ENCODE data around the gene SHISA9. TPM values are rescaled to one million over a fixed set of nuclear protein-coding genes. Genes with fewer than 3 reads are reported as not detected.

SHISA9 gene
- total RNA-seq, 1 experiment from 2014 or later: 0.29 TPM

DNA sequence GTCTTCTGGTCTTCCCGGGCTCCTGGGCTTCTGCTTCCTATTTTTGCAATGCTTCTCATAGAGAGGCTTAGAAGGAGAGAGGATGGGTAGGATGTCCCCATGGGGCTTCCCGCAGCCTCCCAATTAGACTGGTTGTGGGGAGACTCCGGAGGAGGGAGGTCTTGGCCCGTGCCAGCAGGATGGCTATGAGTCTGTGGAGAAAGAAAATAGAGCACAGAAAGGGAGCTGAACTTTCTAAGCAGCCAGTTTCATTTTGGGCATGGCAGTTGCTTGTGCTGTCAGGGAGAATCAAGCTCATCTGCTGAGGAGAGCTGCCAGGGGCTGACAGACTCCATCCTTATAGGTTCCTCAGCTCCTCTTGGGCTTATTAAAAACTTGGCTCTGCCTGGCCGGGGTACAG is 204.0 kb downstream of the SHISA9 start:
- no peaks in the 10 kb centered on the region for H3K27me3 ChIP-seq (replicated peaks; ENCODE audit: control insufficient read depth, insufficient read depth, low read length)
- H3K4me1 ChIP-seq: peaks cover 8% of the 10 kb centered on the region; the same call in 1 of the 2 replicates
- CTCF ChIA-PET: no interaction called here
- DNase-seq: no peak
- TF ChIP-seq, protein P1, sequence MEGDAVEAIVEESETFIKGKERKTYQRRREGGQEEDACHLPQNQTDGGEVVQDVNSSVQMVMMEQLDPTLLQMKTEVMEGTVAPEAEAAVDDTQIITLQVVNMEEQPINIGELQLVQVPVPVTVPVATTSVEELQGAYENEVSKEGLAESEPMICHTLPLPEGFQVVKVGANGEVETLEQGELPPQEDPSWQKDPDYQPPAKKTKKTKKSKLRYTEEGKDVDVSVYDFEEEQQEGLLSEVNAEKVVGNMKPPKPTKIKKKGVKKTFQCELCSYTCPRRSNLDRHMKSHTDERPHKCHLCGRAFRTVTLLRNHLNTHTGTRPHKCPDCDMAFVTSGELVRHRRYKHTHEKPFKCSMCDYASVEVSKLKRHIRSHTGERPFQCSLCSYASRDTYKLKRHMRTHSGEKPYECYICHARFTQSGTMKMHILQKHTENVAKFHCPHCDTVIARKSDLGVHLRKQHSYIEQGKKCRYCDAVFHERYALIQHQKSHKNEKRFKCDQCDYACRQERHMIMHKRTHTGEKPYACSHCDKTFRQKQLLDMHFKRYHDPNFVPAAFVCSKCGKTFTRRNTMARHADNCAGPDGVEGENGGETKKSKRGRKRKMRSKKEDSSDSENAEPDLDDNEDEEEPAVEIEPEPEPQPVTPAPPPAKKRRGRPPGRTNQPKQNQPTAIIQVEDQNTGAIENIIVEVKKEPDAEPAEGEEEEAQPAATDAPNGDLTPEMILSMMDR (IDR thresholded peaks at IDR 0.05; ENCODE audit: insufficient read depth in 1 of 2, low read depth in 1 of 2, low read length in 1 of 2, severe bottlenecking in 1 of 2, unreplicated experiment in 1 of 2): no peak
- Mint-ChIP-seq H3K36me3 (ENCODE audit: insufficient read depth, unreplicated experiment) (no peaks in the 10 kb centered on the region), H3K4me1 (ENCODE audit: low read depth, unreplicated experiment) (peaks cover 4% of the 10 kb centered on the region), H3K9me3 (ENCODE audit: unreplicated experiment) (peaks cover 15% of the 10 kb centered on the region), H3K4me3 (ENCODE audit: unreplicated experiment) (no peak overlapping the region), H3K27me3 (ENCODE audit: insufficient read depth, unreplicated experiment) (no peaks in the 10 kb centered on the region), H3K27ac (ENCODE audit: unreplicated experiment) (no peak overlapping the region)
- intact Hi-C loops (cut with micrococcal nuclease; ENCODE audit: unreplicated experiment): no loop called here
- H3K36me3 ChIP-seq (ENCODE audit: control insufficient read depth, insufficient read depth, low read length): no peaks in the 10 kb centered on the region
- no peak overlapping the region for H3K4me3 ChIP-seq (ENCODE audit: low read depth, low read length)
- no TSS peak for BruUV-seq (replicated peaks)
- no peaks in the 10 kb centered on the region for H3K9me3 ChIP-seq
- POLR2A ChIA-PET: no interaction called here

DNA sequence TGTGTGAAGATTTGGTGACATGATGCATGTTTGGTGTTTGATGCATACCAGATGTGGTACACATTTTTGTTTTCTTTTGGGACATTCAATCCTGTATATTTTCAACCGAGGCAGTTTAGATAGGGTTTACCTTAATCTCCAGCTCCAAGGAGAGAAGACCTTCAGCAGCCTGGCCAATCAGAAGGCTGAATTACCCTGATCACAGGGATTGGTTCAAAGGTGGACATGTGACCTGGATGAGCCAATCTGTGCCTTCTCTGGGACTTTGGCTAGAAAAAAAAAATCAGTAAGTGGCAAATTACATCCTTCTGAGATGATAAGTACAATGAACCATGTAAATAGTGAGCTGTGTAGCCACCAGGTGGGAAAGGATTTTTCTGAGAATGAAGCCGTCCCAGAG is 205.1 kb downstream of the SHISA9 start:
- no peaks in the 10 kb centered on the region for H3K9me3 ChIP-seq
- Mint-ChIP-seq H3K27ac (ENCODE audit: unreplicated experiment) (no peak overlapping the region), H3K27me3 (ENCODE audit: insufficient read depth, unreplicated experiment) (no peaks in the 10 kb centered on the region), H3K9me3 (ENCODE audit: unreplicated experiment) (peaks cover 15% of the 10 kb centered on the region), H3K4me1 (ENCODE audit: low read depth, unreplicated experiment) (peaks cover 9% of the 10 kb centered on the region), H3K36me3 (ENCODE audit: insufficient read depth, unreplicated experiment) (no peaks in the 10 kb centered on the region), H3K4me3 (ENCODE audit: unreplicated experiment) (no peak overlapping the region)
- ChIA-PET CTCF (no interaction called here), POLR2A (no interaction called here)
- no peak for DNase-seq
- no TSS peak for BruUV-seq (replicated peaks)
- H3K4me1 ChIP-seq: peaks cover 14% of the 10 kb centered on the region
- TF ChIP-seq, protein P1 (IDR thresholded peaks at IDR 0.05; ENCODE audit: insufficient read depth in 1 of 2, low read depth in 1 of 2, low read length in 1 of 2, severe bottlenecking in 1 of 2, unreplicated experiment in 1 of 2): no peak
- no peaks in the 10 kb centered on the region for H3K36me3 ChIP-seq (ENCODE audit: control insufficient read depth, insufficient read depth, low read length)
- H3K4me3 ChIP-seq (ENCODE audit: low read depth, low read length): no peak overlapping the region
- intact Hi-C loops (cut with micrococcal nuclease; ENCODE audit: unreplicated experiment): no loop called here
- no peaks in the 10 kb centered on the region for H3K27me3 ChIP-seq (replicated peaks; ENCODE audit: control insufficient read depth, insufficient read depth, low read length)

DNA sequence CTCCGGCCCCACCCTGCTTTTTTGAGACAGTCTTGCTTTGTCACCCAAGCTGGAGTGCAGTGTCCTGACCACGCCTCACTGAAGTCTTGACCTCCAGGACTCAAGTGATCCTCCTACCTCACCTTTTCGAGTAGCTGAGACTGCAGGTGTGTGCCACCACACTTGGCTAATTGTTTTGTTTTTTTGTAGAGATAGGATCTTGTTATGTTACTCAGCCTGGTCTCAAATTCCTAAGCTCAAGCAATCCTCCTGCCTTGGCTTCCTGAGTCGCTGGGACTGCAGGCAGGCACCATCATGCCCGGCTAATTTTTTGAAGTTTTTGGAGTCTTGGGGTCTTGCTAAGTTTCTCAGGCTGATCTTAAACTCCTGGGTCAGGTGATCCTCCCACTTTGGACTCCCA is 206.7 kb downstream of the SHISA9 start:
- no peak for DNase-seq
- H3K4me1 Mint-ChIP-seq (ENCODE audit: low read depth, unreplicated experiment): peaks cover 9% of the 10 kb centered on the region
- no peaks in the 10 kb centered on the region for H3K36me3 Mint-ChIP-seq (ENCODE audit: insufficient read depth, unreplicated experiment)
- no TSS peak for BruUV-seq (replicated peaks)
- no peak overlapping the region for H3K4me3 Mint-ChIP-seq (ENCODE audit: unreplicated experiment)
- no peaks in the 10 kb centered on the region for H3K36me3 ChIP-seq (ENCODE audit: control insufficient read depth, insufficient read depth, low read length)
- TF ChIP-seq, protein P1 (IDR thresholded peaks at IDR 0.05; ENCODE audit: insufficient read depth in 1 of 2, low read depth in 1 of 2, low read length in 1 of 2, severe bottlenecking in 1 of 2, unreplicated experiment in 1 of 2): no peak
- no peaks in the 10 kb centered on the region for H3K27me3 ChIP-seq (replicated peaks; ENCODE audit: control insufficient read depth, insufficient read depth, low read length)
- H3K4me3 ChIP-seq (ENCODE audit: low read depth, low read length): no peak overlapping the region
- POLR2A ChIA-PET: no interaction called here
- H3K9me3 ChIP-seq: no peaks in the 10 kb centered on the region
- peaks cover 15% of the 10 kb centered on the region for H3K9me3 Mint-ChIP-seq (ENCODE audit: unreplicated experiment)
- H3K27ac Mint-ChIP-seq (ENCODE audit: unreplicated experiment): no peak overlapping the region
- H3K27me3 Mint-ChIP-seq (ENCODE audit: insufficient read depth, unreplicated experiment): no peaks in the 10 kb centered on the region
- intact Hi-C loops (cut with micrococcal nuclease; ENCODE audit: unreplicated experiment): no loop called here
- H3K4me1 ChIP-seq: peaks cover 14% of the 10 kb centered on the region
- CTCF ChIA-PET: no interaction called here
